CD14-positive monocyte (primary cell): ENCODE results near the gene CBFB. TPM values are rescaled to one million over a fixed set of nuclear protein-coding genes. Genes with fewer than 3 reads are reported as not detected.

Experiments
- DNase-seq, 3 donors: peaks; one replicate each; pipeline ENCODE4 v3.0.0-alpha.2; 2011 to 2022
- H2AFZ ChIP-seq: 2 replicates; pipeline ENCODE4 v1.6.0; 2012; ENCODE audit warnings: mild to moderate bottlenecking, low read depth, low read length, inconsistent platforms; ENCODE audit not compliant: insufficient read depth, poor library complexity, severe bottlenecking
- H3K27ac ChIP-seq, 2 donors: 1 replicate in 1 of 2; 2 replicates in 1 of 2; pipeline ENCODE4 v1.5.1; 2012 to 2013; ENCODE audit warnings: low read length in 2 of 2, control low read depth in 1 of 2, inconsistent platforms in 1 of 2, low read depth in 1 of 2, mild to moderate bottlenecking in 1 of 2
- H3K27me3 ChIP-seq, 2 donors: one replicate each; pipeline versions ENCODE4 v1.6.0 to v1.6.1; 2011 to 2013; ENCODE audit warnings: low read length in 2 of 2; ENCODE audit not compliant: control insufficient read depth in 2 of 2, insufficient read depth in 2 of 2
- H3K36me3 ChIP-seq, 2 donors: replicated peaks in 1 of 2; 1 replicate in 1 of 2; 2 replicates in 1 of 2; pipeline versions ENCODE4 v1.5.1 to v1.6.1; 2012 to 2013; ENCODE audit warnings: low read length in 2 of 2, control low read depth in 1 of 2, inconsistent platforms in 1 of 2, mild to moderate bottlenecking in 1 of 2; ENCODE audit not compliant: insufficient read depth in 2 of 2, control insufficient read depth in 1 of 2
- H3K4me1 ChIP-seq, 2 donors: 1 replicate in 1 of 2; 2 replicates in 1 of 2; pipeline versions ENCODE4 v1.5.1 to v1.6.1; 2012 to 2013; ENCODE audit warnings: low read length in 2 of 2, control low read depth in 1 of 2, inconsistent platforms in 1 of 2, mild to moderate bottlenecking in 1 of 2, moderate library complexity in 1 of 2; ENCODE audit not compliant: insufficient read depth in 2 of 2, control insufficient read depth in 1 of 2
- H3K4me2 ChIP-seq: replicated peaks from 2 replicates; pipeline ENCODE3; 2012; ENCODE audit warnings: low read length, moderate library complexity, mild to moderate bottlenecking; ENCODE audit not compliant: poor library complexity, severe bottlenecking; ENCODE audit errors: extremely low read depth
- H3K4me3 ChIP-seq, 3 experiments: fragments of 200-600 bp in 1 of 3; sonication (generic) in 1 of 3; replicated peaks in 1 of 3; 1 replicate in 2 of 3; 2 replicates in 1 of 3; pipeline ENCODE4 v1.5.1; 2011 to 2013; ENCODE audit warnings: low read length in 3 of 3, mild to moderate bottlenecking in 3 of 3, control low read depth in 2 of 3, low read depth in 2 of 3, inconsistent platforms in 1 of 3, moderate library complexity in 1 of 3
- H3K79me2 ChIP-seq: 2 replicates; pipeline ENCODE4 v1.6.0; 2012; ENCODE audit warnings: mild to moderate bottlenecking, control low read depth, inconsistent platforms, low read length, moderate library complexity; ENCODE audit not compliant: insufficient read depth
- H3K9ac ChIP-seq: 2 replicates; pipeline ENCODE4 v1.6.0; 2017; ENCODE audit warnings: low read length, mild to moderate bottlenecking; ENCODE audit not compliant: insufficient read depth, poor library complexity, severe bottlenecking
- H3K9me3 ChIP-seq, 2 donors: replicated peaks in 1 of 2; 1 replicate in 1 of 2; 2 replicates in 1 of 2; pipeline versions ENCODE4 v1.5.1 to v1.6.1; 2012 to 2013; ENCODE audit warnings: low read length in 2 of 2, control low read depth in 1 of 2; ENCODE audit not compliant: control insufficient read depth in 1 of 2, insufficient read depth in 1 of 2
- H4K20me1 ChIP-seq: 2 replicates; pipeline ENCODE4 v1.6.0; 2012; ENCODE audit warnings: mild to moderate bottlenecking, low read length, control low read depth, moderate library complexity; ENCODE audit not compliant: insufficient read depth
- H3K27ac Mint-ChIP-seq, 7 donors: one replicate each; pipeline ENCODE4 v1.8.0; 2020; ENCODE audit warnings: mild to moderate bottlenecking in 7 of 7, mixed read lengths in 7 of 7, moderate library complexity in 6 of 7, inconsistent platforms in 2 of 7
- H3K27me3 Mint-ChIP-seq, 3 donors: one replicate each; pipeline ENCODE4 v1.8.0; 2021 to 2022; ENCODE audit warnings: low read depth in 3 of 3, mild to moderate bottlenecking in 3 of 3, mixed read lengths in 3 of 3, moderate library complexity in 3 of 3, inconsistent platforms in 1 of 3
- H3K36me3 Mint-ChIP-seq, 2 donors: one replicate each; pipeline ENCODE4 v1.8.0; 2020; ENCODE audit warnings: mixed read lengths in 2 of 2, inconsistent platforms in 1 of 2, mild to moderate bottlenecking in 1 of 2
- H3K4me1 Mint-ChIP-seq: one replicate; pipeline ENCODE4 v1.8.0; 2020; ENCODE audit warnings: mild to moderate bottlenecking, mixed read lengths
- H3K4me3 Mint-ChIP-seq, 2 donors: one replicate each; pipeline ENCODE4 v1.8.0; 2020; ENCODE audit warnings: mild to moderate bottlenecking in 2 of 2, mixed read lengths in 2 of 2, moderate library complexity in 1 of 2
- H3K9me3 Mint-ChIP-seq, 7 donors: one replicate each; pipeline ENCODE4 v1.8.0; 2020 to 2022; ENCODE audit warnings: mixed read lengths in 7 of 7, mild to moderate bottlenecking in 6 of 7, moderate library complexity in 6 of 7, inconsistent platforms in 2 of 7
- WGBS: methylation state at CpG from one replicate; pipeline ENCODE4 v1.1.5; 2013; ENCODE audit warnings: missing lambda C conversion rate; ENCODE audit not compliant: insufficient coverage; 5-methylcytosine and 5-hydroxymethylcytosine counted together
- intact Hi-C, 2 donors: fragments of 100-400 bp; cut with micrococcal nuclease; formaldehyde crosslinking; loops; one replicate each; pipeline versions ENCODE4 v1.15.0 to v1.15.1; 2023
- polyA plus RNA-seq, 3 donors: library from polyadenylated mRNA; depleted of rRNA in 1 of 3; unstranded in 2 of 3; stranded (reverse) in 1 of 3; fragments of 300-500 nt in 2 of 3; fragments of >200 nt in 1 of 3; fragmentation: Illumina TruSeq in 2 of 3; gene quantifications; 1 replicate in 2 of 3; 2 replicates in 1 of 3; pipeline ENCODE4 v1.2.3, GENCODE V29; 2012 to 2021
- TF ChIP-seq, protein P1 (sequence below): fragments of 200-600 bp; IDR thresholded peaks from one replicate; pipeline ENCODE4 v1.8.0; 2022; ENCODE audit warnings: antibody characterized with exemption, mild to moderate bottlenecking

The CBFB gene
- polyA plus RNA-seq, 3 donors, result 28.3 to 45.4 (median 29.5) TPM

DNA sequence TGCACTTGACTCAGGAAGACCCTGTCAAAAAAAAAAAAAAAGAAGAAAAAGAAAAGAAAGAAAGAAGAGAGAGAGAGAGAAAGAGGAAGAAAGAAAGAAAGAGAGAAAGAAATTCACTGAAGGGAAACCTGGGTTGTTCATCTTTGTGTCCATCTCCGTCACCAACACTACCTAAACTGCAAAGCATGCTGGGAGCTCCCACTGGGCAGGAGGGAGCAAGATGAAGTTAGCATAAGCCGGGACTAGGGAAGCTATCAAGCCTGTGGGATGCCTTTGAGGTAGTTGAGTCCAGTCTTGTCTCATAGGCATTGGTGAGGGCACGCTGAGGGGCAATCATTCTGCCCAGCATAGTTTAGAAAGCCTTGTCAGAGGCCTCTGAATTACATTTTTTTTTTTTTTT, 7.6 kb upstream of the CBFB start:
- no peak overlapping the region for H3K4me2 ChIP-seq
- H3K4me3 Mint-ChIP-seq, result no peak overlapping the region
- no peak overlapping the region for H3K27ac ChIP-seq
- TF ChIP-seq, protein P1, sequence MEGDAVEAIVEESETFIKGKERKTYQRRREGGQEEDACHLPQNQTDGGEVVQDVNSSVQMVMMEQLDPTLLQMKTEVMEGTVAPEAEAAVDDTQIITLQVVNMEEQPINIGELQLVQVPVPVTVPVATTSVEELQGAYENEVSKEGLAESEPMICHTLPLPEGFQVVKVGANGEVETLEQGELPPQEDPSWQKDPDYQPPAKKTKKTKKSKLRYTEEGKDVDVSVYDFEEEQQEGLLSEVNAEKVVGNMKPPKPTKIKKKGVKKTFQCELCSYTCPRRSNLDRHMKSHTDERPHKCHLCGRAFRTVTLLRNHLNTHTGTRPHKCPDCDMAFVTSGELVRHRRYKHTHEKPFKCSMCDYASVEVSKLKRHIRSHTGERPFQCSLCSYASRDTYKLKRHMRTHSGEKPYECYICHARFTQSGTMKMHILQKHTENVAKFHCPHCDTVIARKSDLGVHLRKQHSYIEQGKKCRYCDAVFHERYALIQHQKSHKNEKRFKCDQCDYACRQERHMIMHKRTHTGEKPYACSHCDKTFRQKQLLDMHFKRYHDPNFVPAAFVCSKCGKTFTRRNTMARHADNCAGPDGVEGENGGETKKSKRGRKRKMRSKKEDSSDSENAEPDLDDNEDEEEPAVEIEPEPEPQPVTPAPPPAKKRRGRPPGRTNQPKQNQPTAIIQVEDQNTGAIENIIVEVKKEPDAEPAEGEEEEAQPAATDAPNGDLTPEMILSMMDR, result no peak
- H3K9ac ChIP-seq, result no peak overlapping the region
- no peaks in the 10 kb centered on the region for H3K79me2 ChIP-seq
- no peaks in the 10 kb centered on the region for H3K36me3 ChIP-seq
- no peaks in the 10 kb centered on the region for H3K9me3 Mint-ChIP-seq
- intact Hi-C loops, result loop anchor here in 1 of 2 donors (10.0 kb wide), 1 partner anchor 83 kb away; the partner anchor contains the start of gene PHAF1
- WGBS, result no CpG with 5 or more reads among the region's 3 CpGs
- H3K9me3 ChIP-seq, result no peaks in the 10 kb centered on the region
- H3K27me3 Mint-ChIP-seq, result peaks cover 3 to 10% (median 6%) of the 10 kb centered on the region in 3 donors
- H3K27me3 ChIP-seq, result no peaks in the 10 kb centered on the region
- H2AFZ ChIP-seq, result no peak overlapping the region
- H3K36me3 Mint-ChIP-seq, result no peaks in the 10 kb centered on the region
- H3K4me3 ChIP-seq, result no peak overlapping the region
- H3K4me1 Mint-ChIP-seq, result peaks cover 3% of the 10 kb centered on the region
- H4K20me1 ChIP-seq, result no peaks in the 10 kb centered on the region
- DNase-seq, result no peak
- no peaks in the 10 kb centered on the region for H3K4me1 ChIP-seq
- H3K27ac Mint-ChIP-seq, result no peak overlapping the region

GRCh38 chr16:67022531-67023214, 6.3 kb upstream of the CBFB start:
- Histone ChIP-seq H3K79me2 (no peaks in the 10 kb centered on the region), H3K27ac (no peak overlapping the region), H3K9me3 (no peaks in the 10 kb centered on the region), H3K27me3 (no peaks in the 10 kb centered on the region), H3K9ac (no peak overlapping the region), H2AFZ (no peak overlapping the region), H3K4me1 (no peaks in the 10 kb centered on the region), H3K4me3 (no peak overlapping the region), H4K20me1 (no peaks in the 10 kb centered on the region), H3K4me2 (no peak overlapping the region), H3K36me3 (no peaks in the 10 kb centered on the region)
- no peak overlapping the region for H3K27ac Mint-ChIP-seq
- DNase-seq, result no peak
- 100% methylated on average over 2 of the region's 4 CpGs for WGBS
- peaks cover 3 to 6% (median 4%) of the 10 kb centered on the region in 3 donors for H3K27me3 Mint-ChIP-seq
- intact Hi-C loops, result loop anchor here in 1 of 2 donors (10.0 kb wide), 1 partner anchor 82 kb away; the partner anchor contains the start of gene PHAF1
- no peak overlapping the region for H3K4me3 Mint-ChIP-seq
- H3K9me3 Mint-ChIP-seq, result no peaks in the 10 kb centered on the region
- H3K36me3 Mint-ChIP-seq, result no peaks in the 10 kb centered on the region
- H3K4me1 Mint-ChIP-seq, result peaks cover 5% of the 10 kb centered on the region
- TF ChIP-seq, protein P1, result no peak
